HL-60 (cell line): ENCODE data around the gene PALM.

ENCODE experiments used
- DNase-seq, 2 experiments: peaks; one replicate each; pipeline ENCODE4 v3.0.0-alpha.2; 2010 to 2020; ENCODE audit warnings: low read depth in 1 of 2, low spot score in 1 of 2
- H3K27ac ChIP-seq: fragments of 250-450 bp; sonication (Bioruptor Pico); replicated peaks from 2 replicates; pipeline ENCODE4 v1.5.1; 2020; ENCODE audit warnings: mild to moderate bottlenecking, moderate library complexity
- H3K27me3 ChIP-seq: fragments of 250-450 bp; sonication (Bioruptor Pico); 2 replicates; pipeline ENCODE4 v1.5.1; 2021; ENCODE audit warnings: mild to moderate bottlenecking, moderate library complexity; ENCODE audit not compliant: insufficient read depth, poor library complexity, severe bottlenecking
- H3K4me3 ChIP-seq: replicated peaks from 2 replicates; pipeline ENCODE4 v1.5.1; 2011; ENCODE audit warnings: mild to moderate bottlenecking, control low read depth, low read length; ENCODE audit not compliant: insufficient read depth
- CTCF ChIP-seq: IDR thresholded peaks from one replicate; pipeline ENCODE4 v1.5.1; 2011; ENCODE audit warnings: low read length, control low read depth, inconsistent platforms; ENCODE audit not compliant: insufficient read depth
- GABPA ChIP-seq: IDR thresholded peaks from 2 replicates; pipeline ENCODE4 v1.6.1; 2012; ENCODE audit warnings: low read depth
- POLR2AphosphoS5 ChIP-seq: IDR thresholded peaks from 2 replicates; pipeline ENCODE4 v1.6.1; 2012; ENCODE audit warnings: low read depth
- REST ChIP-seq: IDR thresholded peaks from 2 replicates; pipeline ENCODE4 v1.6.1; 2012; ENCODE audit warnings: low read depth; ENCODE audit not compliant: insufficient replicate concordance
- SPI1 ChIP-seq: IDR thresholded peaks from 2 replicates; pipeline ENCODE4 v1.6.1; 2012; ENCODE audit warnings: low read depth, mild to moderate bottlenecking, borderline replicate concordance

The PALM gene

GRCh38 chr19:731000-731399, 22.3 kb downstream of the PALM start:
- TF ChIP-seq POLR2AphosphoS5, result no peak
- TF ChIP-seq REST, result no peak
- TF ChIP-seq CTCF, result no peak
- Histone ChIP-seq H3K27me3 (no peaks in the 10 kb centered on the region), H3K27ac (no peak overlapping the region), H3K4me3 (no peak overlapping the region)
- no peak for DNase-seq

DNA sequence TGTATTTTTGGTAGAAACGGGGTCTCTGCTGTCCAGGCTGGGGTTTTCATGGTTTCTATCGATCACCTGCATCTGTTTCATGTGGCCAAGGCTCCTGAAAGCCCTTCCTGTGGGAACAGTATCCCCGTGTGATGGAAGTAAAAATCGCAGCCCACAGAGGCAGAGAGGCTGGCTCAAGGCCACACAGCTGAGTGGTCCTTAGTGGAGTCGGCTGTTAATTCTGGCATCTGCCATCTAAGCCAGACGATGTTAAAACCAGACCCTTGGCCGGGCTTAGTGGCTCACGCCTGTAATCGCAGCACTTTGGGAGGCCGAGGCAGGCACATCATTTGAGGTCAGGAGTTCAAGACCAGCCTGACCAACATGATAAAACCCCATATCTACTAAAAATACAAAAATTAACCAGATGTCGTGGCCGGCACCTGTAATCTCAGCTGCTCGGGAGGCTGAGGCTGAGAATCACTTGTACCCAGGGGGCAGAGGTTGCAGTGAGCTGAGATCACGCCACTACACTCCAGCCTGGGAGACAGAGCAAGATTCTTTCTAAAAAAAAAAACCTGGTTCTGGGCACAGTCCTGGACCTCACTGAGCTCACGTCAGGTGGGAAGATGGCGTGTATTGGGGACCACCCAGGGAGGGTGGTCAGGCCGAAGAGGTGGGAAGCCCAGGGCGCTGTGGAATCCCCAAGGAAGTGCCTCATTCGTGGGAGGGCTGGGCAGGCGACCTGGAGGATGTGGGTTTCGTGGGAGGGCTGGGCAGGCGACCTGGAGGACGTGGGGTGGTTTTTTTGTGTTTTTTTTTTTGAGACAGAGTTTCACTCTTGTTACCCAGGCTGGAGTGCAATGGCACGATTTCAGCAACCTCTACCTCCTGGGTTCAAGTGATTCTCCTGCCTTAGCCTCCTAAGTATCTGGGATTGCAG, 23.7 kb downstream of the PALM start:
- TF ChIP-seq POLR2AphosphoS5 (no peak), CTCF (no peak), SPI1 (no peak), REST (no peak)
- Histone ChIP-seq H3K27ac (no peak overlapping the region), H3K4me3 (no peak overlapping the region), H3K27me3 (no peaks in the 10 kb centered on the region)
- no peak for DNase-seq

DNA sequence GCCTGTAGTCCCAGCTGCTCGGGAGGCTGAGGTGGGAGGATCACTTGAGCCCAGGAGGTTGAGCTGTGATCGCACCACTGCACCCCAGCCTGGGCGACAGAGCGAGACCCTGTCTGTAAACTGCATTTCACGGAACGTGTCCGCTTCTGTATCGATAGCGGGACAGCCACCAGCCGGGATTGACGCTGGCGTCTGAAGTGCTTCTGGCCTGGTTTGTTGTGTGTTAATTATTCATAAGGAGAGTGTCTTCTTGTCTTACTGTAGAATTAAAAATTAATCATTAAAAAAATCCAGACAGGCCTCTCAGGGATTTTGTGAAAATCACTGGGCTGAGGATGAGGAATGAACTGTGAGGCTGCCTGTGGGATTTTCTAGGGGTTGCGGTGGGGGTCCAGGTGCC, 26.0 kb downstream of the PALM start:
- no peak for TF ChIP-seq GABPA
- no peak for TF ChIP-seq REST
- no peak for TF ChIP-seq POLR2AphosphoS5
- TF ChIP-seq SPI1, result no peak
- TF ChIP-seq CTCF, result no peak
- Histone ChIP-seq H3K27ac (no peak overlapping the region), H3K27me3 (no peaks in the 10 kb centered on the region), H3K4me3 (no peak overlapping the region)
- DNase-seq, result no peak
